ENCODE data around the gene CLSTN2. TPM values are rescaled to one million over a fixed set of nuclear protein-coding genes. Genes with fewer than 3 reads are reported as not detected.

CLSTN2 gene
- total and polyA plus RNA-seq, 10 donors, result 0.02 to 0.22 (median 0.13) TPM; not detected in 1

DNA sequence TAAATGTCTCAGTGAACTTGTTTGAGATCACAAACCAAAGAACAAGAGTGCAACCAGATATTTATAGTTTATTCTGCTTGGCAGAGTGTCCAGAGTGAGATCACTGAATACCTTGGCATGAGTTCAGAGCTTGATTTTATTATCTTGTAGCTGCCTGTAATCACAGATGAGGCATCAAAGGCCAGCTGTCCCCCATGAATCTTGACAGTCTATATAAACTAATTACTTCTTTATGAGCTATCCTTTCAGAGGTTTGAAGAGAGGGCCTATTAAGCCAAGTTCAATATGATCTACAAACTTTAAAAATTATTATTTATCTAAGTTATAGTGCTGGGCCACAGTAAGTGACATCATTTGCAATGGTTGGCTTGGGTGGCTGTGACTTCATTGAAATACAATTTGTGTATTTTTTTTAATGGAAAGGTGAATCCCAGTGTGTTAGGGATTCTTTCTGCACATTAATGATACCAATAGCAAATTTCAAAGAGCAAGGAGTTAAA lies 251.5 kb downstream of the CLSTN2 start:
- intact Hi-C loops (cut with DNase I; ENCODE audit: low total_unique reads), result no loop called here
- H3K27ac ChIP-seq, result no peak overlapping the region

DNA sequence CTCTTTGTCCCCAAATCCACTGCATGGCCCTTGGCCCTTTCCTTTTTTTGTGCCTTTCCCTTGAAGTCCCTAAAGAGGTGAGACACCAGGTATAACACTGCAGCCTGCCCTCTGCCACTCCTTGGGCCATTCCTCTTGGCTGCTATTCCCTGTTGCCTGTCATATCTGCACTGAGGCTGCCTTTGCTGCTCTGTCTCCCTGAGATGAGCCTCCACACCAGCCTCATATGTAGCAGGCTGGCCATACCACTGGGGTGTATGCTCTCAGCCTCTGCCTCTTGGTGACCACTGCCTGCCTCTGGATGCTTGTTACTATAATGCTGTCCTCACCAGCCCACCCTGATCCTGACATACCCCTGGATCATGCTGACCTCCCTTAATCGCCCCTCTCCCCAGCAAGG lies 252.0 kb downstream of the CLSTN2 start:
- Histone ChIP-seq H3K27ac (no peak overlapping the region), H3K36me3 (no peaks in the 10 kb centered on the region), H3K4me3 (no peak overlapping the region), H3K27me3 (replicated peaks in 1 of 7) (no peaks in the 10 kb centered on the region), H3K9me3 (no peaks in the 10 kb centered on the region), H3K4me1 (no peaks in the 10 kb centered on the region)
- TF ChIP-seq POLR2A (IDR thresholded peaks at IDR 0.05), result no peak
- TF ChIP-seq, protein P1, sequence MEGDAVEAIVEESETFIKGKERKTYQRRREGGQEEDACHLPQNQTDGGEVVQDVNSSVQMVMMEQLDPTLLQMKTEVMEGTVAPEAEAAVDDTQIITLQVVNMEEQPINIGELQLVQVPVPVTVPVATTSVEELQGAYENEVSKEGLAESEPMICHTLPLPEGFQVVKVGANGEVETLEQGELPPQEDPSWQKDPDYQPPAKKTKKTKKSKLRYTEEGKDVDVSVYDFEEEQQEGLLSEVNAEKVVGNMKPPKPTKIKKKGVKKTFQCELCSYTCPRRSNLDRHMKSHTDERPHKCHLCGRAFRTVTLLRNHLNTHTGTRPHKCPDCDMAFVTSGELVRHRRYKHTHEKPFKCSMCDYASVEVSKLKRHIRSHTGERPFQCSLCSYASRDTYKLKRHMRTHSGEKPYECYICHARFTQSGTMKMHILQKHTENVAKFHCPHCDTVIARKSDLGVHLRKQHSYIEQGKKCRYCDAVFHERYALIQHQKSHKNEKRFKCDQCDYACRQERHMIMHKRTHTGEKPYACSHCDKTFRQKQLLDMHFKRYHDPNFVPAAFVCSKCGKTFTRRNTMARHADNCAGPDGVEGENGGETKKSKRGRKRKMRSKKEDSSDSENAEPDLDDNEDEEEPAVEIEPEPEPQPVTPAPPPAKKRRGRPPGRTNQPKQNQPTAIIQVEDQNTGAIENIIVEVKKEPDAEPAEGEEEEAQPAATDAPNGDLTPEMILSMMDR (IDR thresholded peaks at IDR 0.05 in 8 of 11, conservative IDR thresholded peaks at IDR 0.05 in 3 of 11), result no peak
- no peak for TF ChIP-seq POLR2AphosphoS5 (IDR thresholded peaks at IDR 0.05)
- intact Hi-C loops (cut with DNase I; ENCODE audit: low total_unique reads), result no loop called here
- DNase-seq, result no peak
- WGBS, 5 donors, result 73 to 88% (median 83%) methylated on average over 1 of the region's 1 CpG

More for the DNA sequence above, 251.5 kb downstream of the CLSTN2 start:
- H3K4me3 ChIP-seq, result no peak overlapping the region
- no peaks in the 10 kb centered on the region for H3K4me1 ChIP-seq
- no peak for TF ChIP-seq POLR2A (IDR thresholded peaks at IDR 0.05)
- TF ChIP-seq, protein P1 (IDR thresholded peaks at IDR 0.05 in 8 of 11, conservative IDR thresholded peaks at IDR 0.05 in 3 of 11), result no peak
- TF ChIP-seq POLR2AphosphoS5 (IDR thresholded peaks at IDR 0.05), result no peak
- no peaks in the 10 kb centered on the region for H3K36me3 ChIP-seq
- H3K27me3 ChIP-seq (replicated peaks in 1 of 7), result no peaks in the 10 kb centered on the region
- no peak for DNase-seq
- H3K9me3 ChIP-seq, result no peaks in the 10 kb centered on the region

DNA sequence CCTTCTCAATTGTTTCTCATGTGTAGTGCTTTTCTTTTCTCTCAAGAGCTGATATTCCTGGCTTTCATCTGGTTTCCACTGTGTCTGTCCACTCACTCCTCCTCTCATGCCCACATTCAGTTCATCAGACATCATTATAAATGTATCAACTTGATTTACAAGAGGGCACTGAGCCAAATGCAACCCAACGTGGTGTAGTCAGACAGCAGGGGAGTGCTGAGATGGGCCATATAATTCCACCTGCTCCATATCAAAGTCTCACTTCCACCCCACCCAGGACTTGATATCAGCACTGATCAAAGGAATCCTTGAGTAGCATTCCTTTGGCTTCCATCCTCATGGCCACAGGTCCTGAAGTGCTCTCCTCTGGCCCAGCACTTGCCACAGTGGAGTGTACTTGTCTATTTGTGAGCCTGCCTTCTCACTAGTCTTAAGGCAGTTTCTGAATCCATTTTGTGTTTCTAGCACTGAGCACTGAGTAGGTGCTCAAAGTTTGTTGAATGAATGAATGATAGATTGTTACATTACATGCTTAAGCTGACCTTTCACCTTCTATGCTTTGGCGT lies 252.8 kb downstream of the CLSTN2 start:
- Histone ChIP-seq H3K27me3 (replicated peaks in 1 of 7) (no peaks in the 10 kb centered on the region), H3K36me3 (no peaks in the 10 kb centered on the region), H3K4me1 (no peaks in the 10 kb centered on the region), H3K27ac (no peak overlapping the region), H3K4me3 (no peak overlapping the region), H3K9me3 (peaks cover 0 to 3% (median 0%) of the 10 kb centered on the region in 8 donors)
- TF ChIP-seq, protein P1 (IDR thresholded peaks at IDR 0.05 in 8 of 11, conservative IDR thresholded peaks at IDR 0.05 in 3 of 11), result no peak
- no peak for TF ChIP-seq POLR2AphosphoS5 (IDR thresholded peaks at IDR 0.05)
- no peak for TF ChIP-seq POLR2A (IDR thresholded peaks at IDR 0.05)
- 72 to 88% (median 73%) methylated on average over 2 of the region's 2 CpGs for WGBS, 5 donors
- no peak for DNase-seq
- intact Hi-C loops (cut with DNase I; ENCODE audit: low total_unique reads), result no loop called here

DNA sequence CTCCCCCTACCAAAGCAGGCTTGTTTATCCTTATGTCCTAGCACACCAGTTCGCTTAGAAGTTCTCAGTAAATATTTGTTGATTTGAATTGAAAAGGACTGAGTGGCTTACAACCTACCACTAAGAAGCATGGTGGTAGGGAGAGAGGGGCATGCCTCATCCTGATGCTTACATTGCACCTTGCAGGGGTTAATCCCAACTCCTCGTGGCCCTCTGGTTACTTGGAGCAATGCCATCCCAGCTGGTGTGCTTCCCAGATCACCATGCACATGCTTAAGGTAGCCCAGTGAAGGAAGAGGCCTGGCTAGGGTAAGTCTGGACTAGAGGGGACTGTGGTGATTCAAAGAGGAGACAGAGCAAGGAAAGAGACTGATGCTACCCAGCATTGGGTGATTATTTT lies 253.3 kb downstream of the CLSTN2 start:
- peaks cover 0 to 9% (median 3%) of the 10 kb centered on the region in 8 donors for H3K9me3 ChIP-seq
- intact Hi-C loops (cut with DNase I; ENCODE audit: low total_unique reads), result no loop called here
- no peak for TF ChIP-seq POLR2A (IDR thresholded peaks at IDR 0.05)
- no peak for TF ChIP-seq POLR2AphosphoS5 (IDR thresholded peaks at IDR 0.05)
- TF ChIP-seq, protein P1 (IDR thresholded peaks at IDR 0.05 in 8 of 11, conservative IDR thresholded peaks at IDR 0.05 in 3 of 11), result no peak
- DNase-seq, result no peak
- 46 to 70% (median 51%) methylated on average over 2 of the region's 2 CpGs for WGBS, 5 donors
- H3K27me3 ChIP-seq (replicated peaks in 1 of 7), result no peaks in the 10 kb centered on the region
- no peak overlapping the region for H3K4me3 ChIP-seq
- no peaks in the 10 kb centered on the region for H3K36me3 ChIP-seq
- H3K27ac ChIP-seq, result no peak overlapping the region
- no peaks in the 10 kb centered on the region for H3K4me1 ChIP-seq
